Hematopoietic multipotent progenitor cell treated with erythropoietin and hydrocortisone succinate and interleukin-3 and kit ligand, for 8 days (in vitro differentiated cells): ENCODE measurements around the gene CELSR1.
"Not testable (repeated sequence)": the region's sequence is repeated elsewhere in the genome, so short reads cannot be mapped to it uniquely, and the experiment has no call there.

Source experiments
- DNase-seq: peaks from one replicate; pipeline ENCODE4 v3.0.0-alpha.2; 2015

CELSR1 gene

DNA sequence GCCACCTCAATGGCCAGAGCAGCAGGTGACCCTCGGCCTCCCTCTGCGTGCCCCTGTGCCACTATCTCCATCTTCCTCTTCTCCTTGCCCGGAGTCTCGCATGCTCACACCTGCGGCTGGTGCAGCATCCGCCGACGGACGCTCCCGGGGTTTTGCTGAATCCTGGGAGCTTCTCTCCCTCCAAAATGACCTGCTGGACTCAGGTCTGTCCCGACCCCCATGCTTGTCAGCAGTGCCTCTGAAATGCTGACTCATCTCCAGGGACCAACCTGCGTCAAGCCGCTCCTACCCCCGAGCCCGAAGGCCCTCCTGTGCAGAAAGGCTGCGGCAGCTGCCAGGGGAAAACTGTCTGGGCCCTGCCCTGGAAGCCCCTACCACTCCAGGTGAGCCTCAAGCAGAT lies 58.4 kb downstream of the CELSR1 start:
- no peak for DNase-seq

- no peak for DNase-seq
These were observed 59.3 kb downstream of the CELSR1 start for GRCh38 chr22:46478083-46478551.

DNA sequence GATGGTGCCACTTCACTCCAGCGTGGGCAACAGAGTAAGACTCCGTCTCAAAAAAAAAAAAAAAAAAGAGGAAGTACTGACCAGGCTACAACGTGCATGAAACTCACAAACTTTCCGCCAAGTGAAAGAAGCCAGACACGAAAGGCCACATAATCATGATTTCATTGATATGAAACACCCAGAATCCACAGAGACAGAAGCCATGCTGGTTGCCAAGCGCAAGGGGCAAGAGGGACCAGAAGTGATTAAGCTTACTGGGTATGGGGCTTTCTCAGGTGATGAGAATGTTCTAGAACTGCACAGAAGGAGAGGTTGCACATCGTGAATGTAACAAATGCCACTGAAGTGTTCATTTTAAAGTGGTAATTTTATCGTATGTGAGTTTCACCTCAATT lies 60.9 kb downstream of the CELSR1 start:
- peak; percentile 6 for DNase-seq

- no peak for DNase-seq
These were observed 63.4 kb downstream of the CELSR1 start for GRCh38 chr22:46473896-46474557.

GRCh38 chr22:46473021-46473779 lies 64.2 kb downstream of the CELSR1 start:
- no peak for DNase-seq

DNA sequence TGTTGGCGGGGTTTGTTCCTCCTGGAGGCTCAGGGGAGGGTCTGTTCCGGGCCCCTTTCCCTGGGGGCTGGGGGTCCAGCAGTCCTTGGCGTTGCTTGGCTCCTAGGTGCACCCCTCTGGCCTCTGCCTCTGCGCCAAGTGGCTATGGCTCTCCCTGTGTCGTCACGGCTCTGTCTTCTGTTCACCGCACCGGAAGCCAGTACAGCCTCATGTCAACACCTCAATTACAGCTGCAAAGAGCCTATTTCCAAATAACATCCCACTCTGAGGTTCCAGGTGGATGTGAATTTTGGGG lies 64.8 kb downstream of the CELSR1 start:
- no peak for DNase-seq

DNA sequence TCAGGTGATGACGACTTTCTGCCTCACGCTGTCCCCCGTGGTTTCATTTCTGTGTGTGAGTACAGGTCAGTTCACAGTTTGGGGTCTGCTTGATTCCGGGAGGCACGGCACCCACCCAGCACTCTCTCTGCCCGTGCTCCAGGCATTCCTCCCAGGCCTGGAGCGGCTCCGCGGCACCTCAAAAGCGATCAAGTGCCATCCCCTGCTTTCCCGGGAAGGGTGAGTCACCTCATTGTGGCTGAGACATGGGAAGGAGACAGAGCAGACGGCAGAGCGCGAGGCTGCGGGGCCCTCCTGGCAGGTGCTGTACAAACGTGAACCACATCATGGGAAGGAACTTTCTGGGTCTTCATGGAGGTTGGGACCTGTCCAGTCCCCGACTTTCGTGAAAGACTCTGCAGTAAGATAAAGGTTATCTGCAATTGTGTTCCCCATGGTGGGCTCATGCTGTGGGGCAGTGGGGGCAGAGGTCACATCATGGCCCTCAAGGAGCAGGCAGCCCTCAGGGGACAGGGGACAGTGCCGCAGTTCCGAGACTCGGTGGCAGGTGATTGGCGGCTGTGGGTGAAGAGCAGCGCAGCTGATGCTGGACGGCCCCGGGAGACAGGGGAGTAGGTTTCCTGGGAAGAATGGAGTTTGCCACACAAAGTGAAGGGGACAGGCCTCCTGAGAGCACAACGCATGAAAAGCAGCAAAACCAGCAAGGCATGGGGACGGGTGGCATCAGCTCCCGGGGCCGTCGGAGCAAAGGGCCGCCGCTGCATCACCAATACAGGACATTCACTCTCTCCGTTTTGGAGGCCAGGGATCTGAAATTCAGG lies 65.3 kb downstream of the CELSR1 start:
- DNase-seq = no peak

GRCh38 chr22:46471330-46471729 lies 66.1 kb downstream of the CELSR1 start:
- not testable (repeated sequence) for DNase-seq

- no peak for DNase-seq
These were observed 67.7 kb downstream of the CELSR1 start for GRCh38 chr22:46469711-46470110.

GRCh38 chr22:46467006-46467405 lies 70.4 kb downstream of the CELSR1 start:
- no peak for DNase-seq

GRCh38 chr22:46466255-46466676 lies 71.2 kb downstream of the CELSR1 start:
- DNase-seq = no peak

DNA sequence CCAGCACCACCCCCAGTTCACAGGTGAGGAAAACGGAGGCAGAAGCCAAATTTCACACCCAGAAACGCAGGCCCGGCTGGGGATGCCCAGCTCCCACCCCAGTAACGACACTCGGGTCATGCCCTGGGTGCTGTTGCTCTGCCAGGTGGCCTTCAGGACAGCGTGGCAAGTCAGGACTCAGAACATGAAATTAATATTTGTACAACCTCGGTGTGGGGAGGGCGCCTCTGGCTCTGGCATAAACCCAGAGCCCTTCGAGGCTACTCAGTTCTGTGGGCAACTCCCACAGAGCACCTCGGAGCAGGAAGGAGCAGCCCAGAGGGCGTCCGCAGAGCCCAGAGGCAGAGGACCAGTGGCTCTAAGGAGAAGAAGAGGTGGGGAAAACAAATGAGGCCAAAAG lies 71.6 kb downstream of the CELSR1 start:
- DNase-seq = no peak

GRCh38 chr22:46465345-46465720 lies 72.1 kb downstream of the CELSR1 start:
- no peak for DNase-seq

DNA sequence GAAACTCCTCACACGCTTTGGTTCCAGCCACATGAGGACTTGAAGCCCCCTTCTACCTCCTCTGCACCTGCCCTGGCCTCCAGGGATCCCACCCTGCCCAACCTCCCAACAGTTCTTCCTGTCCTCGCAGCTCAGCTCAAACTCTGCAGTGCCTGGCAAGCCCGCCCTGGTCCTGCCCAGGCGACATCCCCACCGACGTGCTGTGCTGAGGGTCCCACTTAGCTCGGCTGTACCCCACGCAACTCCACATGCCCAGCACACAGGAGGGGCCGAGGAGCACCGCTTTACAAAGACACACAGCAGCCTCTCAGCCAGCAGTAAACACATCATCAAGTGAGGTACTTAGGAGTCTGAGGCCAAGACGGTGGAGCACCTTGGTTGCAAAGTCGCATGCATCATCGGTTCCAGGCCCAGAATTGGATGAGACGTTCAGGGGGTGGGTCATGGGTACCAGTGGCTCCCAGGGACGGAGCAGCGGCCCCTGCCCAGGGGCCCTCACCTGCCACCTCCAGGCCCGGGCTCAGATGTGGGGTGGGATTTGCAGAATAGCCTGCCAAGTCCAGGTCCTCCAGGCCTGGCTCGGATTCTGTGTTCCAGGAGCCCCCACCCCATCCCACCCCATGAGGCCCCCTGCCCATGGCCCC lies 72.6 kb downstream of the CELSR1 start:
- no peak for DNase-seq

DNA sequence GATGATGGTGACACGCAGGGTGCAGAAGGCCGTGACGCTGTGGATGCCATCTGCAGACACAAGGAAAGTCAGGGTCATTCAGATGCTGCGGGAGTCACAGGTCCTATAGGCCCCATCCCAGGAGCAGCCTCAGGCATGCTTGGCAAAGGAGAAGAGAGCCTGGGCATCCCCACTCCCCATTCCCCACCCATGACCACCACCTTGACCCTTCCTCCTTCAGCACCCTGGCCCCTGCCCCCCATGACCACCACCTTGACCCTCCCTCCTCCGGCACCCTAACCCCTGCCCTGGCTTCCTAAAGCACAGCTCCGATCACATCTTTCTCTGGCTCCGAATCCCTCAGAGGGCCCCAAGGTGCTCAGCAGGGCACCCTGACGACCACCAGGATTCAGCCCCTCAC lies 73.1 kb downstream of the CELSR1 start:
- no peak for DNase-seq

DNA sequence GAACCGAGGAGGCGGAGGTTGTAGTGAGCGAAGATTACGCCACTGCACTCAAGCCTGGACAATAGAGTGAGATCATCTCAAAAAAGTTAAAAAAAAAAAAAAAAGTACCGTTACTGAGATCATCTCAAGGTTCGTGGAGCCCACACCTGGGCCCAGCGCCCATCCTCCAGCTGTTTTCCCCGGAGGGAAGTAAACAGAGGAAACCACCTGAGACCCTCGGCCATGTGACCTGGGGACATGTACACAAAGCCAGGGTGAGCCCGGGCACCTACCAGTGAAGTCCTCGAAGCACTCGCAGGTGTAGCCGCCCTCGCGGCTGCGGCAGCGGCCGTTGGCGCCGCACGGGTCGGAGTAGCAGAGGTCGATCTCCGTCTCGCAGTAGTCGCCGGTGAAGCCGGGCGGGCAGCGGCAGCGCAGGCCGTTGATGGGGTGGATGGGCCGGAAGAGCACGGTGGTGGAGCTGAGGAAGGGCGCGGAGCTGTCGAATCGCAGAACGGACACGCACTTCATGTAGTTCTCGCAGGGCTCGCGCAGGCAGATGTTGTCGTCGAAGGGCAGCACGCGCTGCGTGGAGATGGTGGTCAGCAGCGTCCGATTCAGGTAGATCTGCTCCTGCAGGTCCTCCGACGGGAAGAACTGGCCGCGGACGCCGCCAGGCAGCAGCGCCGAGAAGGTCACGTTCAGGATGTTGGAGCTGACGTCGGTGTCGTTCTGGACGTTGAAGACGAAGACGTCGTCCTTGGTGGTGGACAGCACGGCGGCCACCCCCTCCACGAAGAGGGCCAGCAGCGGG lies 73.8 kb downstream of the CELSR1 start:
- DNase-seq = no peak

GRCh38 chr22:46462726-46463371 lies 74.6 kb downstream of the CELSR1 start:
- no peak for DNase-seq

- no peak for DNase-seq
These were observed 75.7 kb downstream of the CELSR1 start for GRCh38 chr22:46461566-46462180.

DNA sequence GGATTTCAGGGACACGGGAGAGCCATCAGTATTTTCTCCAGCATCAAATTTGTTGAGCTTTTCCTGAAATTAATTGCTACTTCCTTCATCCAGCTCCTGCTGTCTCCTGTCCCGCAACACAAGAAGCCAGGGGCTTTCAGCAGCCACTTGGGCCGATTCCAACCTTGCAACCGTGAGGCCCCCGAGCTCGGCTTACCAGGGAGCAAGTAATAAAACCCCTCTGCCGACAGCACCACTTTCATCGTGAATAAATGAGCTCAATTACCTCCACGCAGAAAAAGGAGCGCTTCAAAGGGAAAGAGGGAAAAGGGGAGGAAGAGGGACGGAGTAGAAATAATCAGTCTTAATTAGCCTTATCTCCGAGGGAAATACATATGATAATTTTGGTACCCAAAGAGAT lies 76.6 kb downstream of the CELSR1 start:
- no peak for DNase-seq

DNA sequence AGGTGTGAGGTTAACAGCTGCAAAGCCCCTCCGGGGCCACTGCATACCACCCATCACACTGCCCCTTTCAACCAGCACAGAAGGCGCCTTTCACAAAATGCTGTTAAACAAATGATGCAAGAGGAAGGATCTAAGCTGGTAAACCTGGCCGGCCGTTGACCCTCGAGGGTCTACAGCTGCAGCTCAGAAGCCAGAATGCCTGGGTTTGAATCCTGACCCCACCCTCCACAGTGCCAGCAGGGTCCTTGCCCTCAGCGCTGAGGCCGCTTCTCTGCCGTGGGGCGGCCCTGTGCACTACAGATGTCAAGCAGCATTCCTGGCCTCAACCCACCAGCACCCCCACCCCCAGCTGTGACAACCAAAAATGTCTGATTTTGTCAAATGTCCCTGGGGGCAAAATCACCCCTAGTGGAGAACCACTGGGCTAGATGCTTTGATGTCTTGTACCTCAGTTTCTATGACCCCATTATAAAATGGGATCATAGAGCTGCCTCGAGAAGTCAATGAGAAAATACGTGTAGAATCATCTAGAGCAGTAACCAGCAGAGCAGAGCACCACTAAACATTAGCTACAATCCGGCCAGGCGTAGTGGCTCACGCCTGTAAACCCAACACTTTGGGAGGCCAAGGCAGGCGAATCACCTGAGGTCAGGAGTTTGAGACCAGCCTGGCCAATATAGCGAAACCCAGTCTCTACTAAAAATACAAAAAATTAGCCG lies 77.9 kb downstream of the CELSR1 start:
- no peak for DNase-seq

DNA sequence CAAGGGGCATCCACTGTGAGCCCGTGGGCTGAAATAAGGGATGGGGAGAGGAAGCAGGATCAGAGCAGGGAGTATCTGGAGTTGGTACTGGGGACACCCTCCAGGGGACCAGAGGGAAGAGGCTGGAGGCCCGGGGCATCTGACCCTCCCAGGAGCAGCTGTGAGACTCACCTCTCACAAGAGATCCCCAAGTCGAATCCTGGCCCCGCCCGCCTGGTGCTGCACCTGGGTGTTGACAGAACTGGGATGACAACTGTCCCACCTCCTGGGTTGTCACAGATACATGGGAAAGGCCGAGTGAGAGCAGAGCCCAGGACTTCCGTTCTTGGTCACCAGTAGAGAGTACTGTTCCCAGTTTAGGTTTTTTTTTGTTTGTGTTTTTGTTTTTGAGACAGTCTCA lies 78.9 kb downstream of the CELSR1 start:
- DNase-seq = no peak
